ENCODE data around the gene PCDHB2. TPM values are rescaled to one million over a fixed set of nuclear protein-coding genes. Genes with fewer than 3 reads are reported as not detected.
"Not testable (repeated sequence)": the region's sequence is repeated elsewhere in the genome, so short reads cannot be mapped to it uniquely, and the experiment has no call there.

PCDHB2 gene
- total and polyA plus RNA-seq, 2 experiments from 2014 or later: 23.0 to 27.3 TPM

DNA sequence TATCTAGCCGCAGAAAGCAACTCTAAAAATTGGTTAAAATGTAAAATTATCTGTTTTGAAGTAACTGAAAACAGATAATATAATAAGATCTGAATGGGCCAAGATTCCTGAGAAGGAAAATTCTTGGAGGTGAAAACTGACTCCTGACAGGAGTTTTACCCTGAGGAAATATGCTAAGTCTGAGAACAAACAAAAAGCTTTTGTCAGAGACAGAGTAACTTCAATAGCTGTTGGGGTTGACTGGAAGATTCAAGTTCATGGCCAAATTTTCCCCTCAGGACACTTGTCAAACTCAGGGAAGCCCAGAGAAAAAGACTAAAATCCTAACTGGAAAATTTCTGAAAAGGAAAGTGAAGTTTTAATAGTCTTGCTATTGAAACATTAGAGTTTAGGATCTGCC is 32.9 kb downstream of the PCDHB2 start:
- no peak overlapping the region for H2AFZ ChIP-seq
- H3K9me3 ChIP-seq (ENCODE audit: low read depth): peaks cover 8% of the 10 kb centered on the region
- H3K36me3 ChIP-seq (replicated peaks; ENCODE audit: insufficient read depth, low read depth): no peaks in the 10 kb centered on the region
- H3K27ac ChIP-seq: no peak overlapping the region
- no peaks in the 10 kb centered on the region for H3K27me3 ChIP-seq
- no peak overlapping the region for H3K4me2 ChIP-seq
- TF ChIP-seq EZH2 (IDR thresholded peaks at IDR 0.05; ENCODE audit: borderline replicate concordance) (no peak), EZH2phosphoT487 (IDR thresholded peaks at IDR 0.05; ENCODE audit: low read depth, severe bottlenecking, unreplicated experiment) (no peak)
- TF ChIP-seq, protein P1, sequence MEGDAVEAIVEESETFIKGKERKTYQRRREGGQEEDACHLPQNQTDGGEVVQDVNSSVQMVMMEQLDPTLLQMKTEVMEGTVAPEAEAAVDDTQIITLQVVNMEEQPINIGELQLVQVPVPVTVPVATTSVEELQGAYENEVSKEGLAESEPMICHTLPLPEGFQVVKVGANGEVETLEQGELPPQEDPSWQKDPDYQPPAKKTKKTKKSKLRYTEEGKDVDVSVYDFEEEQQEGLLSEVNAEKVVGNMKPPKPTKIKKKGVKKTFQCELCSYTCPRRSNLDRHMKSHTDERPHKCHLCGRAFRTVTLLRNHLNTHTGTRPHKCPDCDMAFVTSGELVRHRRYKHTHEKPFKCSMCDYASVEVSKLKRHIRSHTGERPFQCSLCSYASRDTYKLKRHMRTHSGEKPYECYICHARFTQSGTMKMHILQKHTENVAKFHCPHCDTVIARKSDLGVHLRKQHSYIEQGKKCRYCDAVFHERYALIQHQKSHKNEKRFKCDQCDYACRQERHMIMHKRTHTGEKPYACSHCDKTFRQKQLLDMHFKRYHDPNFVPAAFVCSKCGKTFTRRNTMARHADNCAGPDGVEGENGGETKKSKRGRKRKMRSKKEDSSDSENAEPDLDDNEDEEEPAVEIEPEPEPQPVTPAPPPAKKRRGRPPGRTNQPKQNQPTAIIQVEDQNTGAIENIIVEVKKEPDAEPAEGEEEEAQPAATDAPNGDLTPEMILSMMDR (IDR thresholded peaks at IDR 0.05; ENCODE audit: poor library complexity): no peak
- H3K4me1 ChIP-seq (ENCODE audit: insufficient read depth): no peaks in the 10 kb centered on the region
- WGBS (ENCODE audit: low lambda C conversion rate, missing lambda C conversion rate): 78% methylated on average over 1 of the region's 1 CpG
- no peaks in the 10 kb centered on the region for H3K79me2 ChIP-seq
- no peak overlapping the region for H3K4me3 ChIP-seq
- DNase-seq (ENCODE audit: low spot score): no peak
- H4K20me1 ChIP-seq (ENCODE audit: insufficient read depth, poor library complexity, severe bottlenecking): no peaks in the 10 kb centered on the region
- H3K9me2 ChIP-seq (replicated peaks; ENCODE audit: insufficient read depth): no peaks in the 10 kb centered on the region

DNA sequence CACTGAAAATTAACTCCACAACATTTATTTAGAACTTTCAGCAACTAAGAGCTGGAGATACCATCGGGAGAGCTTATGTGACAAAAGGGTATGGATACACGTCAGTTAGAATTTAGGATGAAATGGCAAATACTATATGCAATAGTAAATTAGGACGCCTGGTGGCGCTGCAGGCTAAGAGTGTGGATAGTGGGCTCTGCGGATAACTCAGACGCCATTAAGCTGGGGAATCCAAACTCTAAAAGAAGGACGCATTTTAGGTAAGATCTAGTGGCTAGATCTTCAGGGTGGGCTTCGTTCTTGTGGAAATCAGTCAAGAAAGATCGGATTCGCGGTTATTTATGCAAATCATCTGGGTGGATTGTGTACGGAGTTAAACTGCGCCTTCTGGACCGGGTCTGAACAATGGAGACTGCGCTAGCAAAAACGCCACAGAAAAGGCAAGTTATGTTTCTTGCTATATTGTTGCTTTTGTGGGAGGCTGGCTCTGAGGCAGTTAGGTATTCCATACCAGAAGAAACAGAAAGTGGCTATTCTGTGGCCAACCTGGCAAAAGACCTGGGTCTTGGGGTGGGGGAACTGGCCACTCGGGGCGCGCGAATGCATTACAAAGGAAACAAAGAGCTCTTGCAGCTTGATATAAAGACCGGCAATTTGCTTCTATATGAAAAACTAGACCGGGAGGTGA is 40.8 kb downstream of the PCDHB2 start, which contains the start of gene PCDHB5:
Gene PCDHB5, plus strand, starts transcription at position 177 of the 688 bp plus-strand sequence. Its CDS starts 229 bp downstream, at position 406.
- H2AFZ ChIP-seq: peak within 1 kb of the TSS; percentile 31
- no peaks in the 10 kb centered on the region for H3K79me2 ChIP-seq
- no peaks in the 10 kb centered on the region for H3K9me2 ChIP-seq (replicated peaks; ENCODE audit: insufficient read depth)
- DNase-seq (ENCODE audit: low spot score): peak; percentile 36
- H3K36me3 ChIP-seq (replicated peaks; ENCODE audit: insufficient read depth, low read depth): no peaks in the 10 kb centered on the region
- H3K4me2 ChIP-seq: peak within 1 kb of the TSS; percentile 50
- H3K9me3 ChIP-seq (ENCODE audit: low read depth): peaks cover 49% of the 10 kb centered on the region
- WGBS (ENCODE audit: low lambda C conversion rate, missing lambda C conversion rate): 54% methylated on average over 22 of the region's 22 CpGs
- H3K4me3 ChIP-seq: peak within 1 kb of the TSS; percentile 4
- H3K27me3 ChIP-seq: no peaks in the 10 kb centered on the region
- peak within 1 kb of the TSS; percentile 57 for H3K27ac ChIP-seq
- TF ChIP-seq, protein P1 (IDR thresholded peaks at IDR 0.05; ENCODE audit: poor library complexity): peak; percentile 24
- no peak for TF ChIP-seq EZH2 (IDR thresholded peaks at IDR 0.05; ENCODE audit: borderline replicate concordance)
- H4K20me1 ChIP-seq (ENCODE audit: insufficient read depth, poor library complexity, severe bottlenecking): no peaks in the 10 kb centered on the region
- H3K4me1 ChIP-seq (ENCODE audit: insufficient read depth): no peaks in the 10 kb centered on the region

DNA sequence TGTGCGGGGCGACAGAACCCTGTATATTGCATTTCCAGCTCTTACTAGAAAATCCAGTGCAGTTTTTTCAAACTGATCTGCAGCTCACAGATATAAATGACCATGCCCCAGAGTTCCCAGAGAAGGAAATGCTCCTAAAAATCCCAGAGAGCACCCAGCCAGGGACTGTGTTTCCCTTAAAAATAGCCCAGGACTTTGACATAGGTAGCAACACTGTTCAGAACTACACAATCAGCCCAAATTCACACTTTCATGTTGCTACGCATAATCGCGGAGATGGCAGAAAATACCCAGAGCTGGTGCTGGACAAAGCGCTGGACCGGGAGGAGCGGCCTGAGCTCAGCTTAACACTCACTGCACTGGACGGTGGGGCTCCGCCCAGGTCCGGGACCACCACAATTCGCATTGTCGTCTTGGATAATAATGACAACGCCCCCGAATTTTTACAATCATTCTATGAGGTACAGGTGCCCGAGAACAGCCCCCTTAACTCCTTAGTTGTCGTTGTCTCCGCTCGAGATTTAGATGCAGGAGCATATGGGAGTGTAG is 41.4 kb downstream of the PCDHB2 start:
- Histone ChIP-seq H3K36me3 (replicated peaks; ENCODE audit: insufficient read depth, low read depth) (no peaks in the 10 kb centered on the region), H3K4me3 (peak overlapping the region; percentile 4), H3K79me2 (no peaks in the 10 kb centered on the region), H3K9me3 (ENCODE audit: low read depth) (peaks cover 49% of the 10 kb centered on the region), H2AFZ (peak overlapping the region; percentile 31), H4K20me1 (ENCODE audit: insufficient read depth, poor library complexity, severe bottlenecking) (no peaks in the 10 kb centered on the region), H3K27ac (no peak overlapping the region), H3K27me3 (no peaks in the 10 kb centered on the region), H3K4me1 (ENCODE audit: insufficient read depth) (no peaks in the 10 kb centered on the region), H3K4me2 (peak overlapping the region; percentile 50), H3K9me2 (replicated peaks; ENCODE audit: insufficient read depth) (no peaks in the 10 kb centered on the region)
- WGBS (ENCODE audit: low lambda C conversion rate, missing lambda C conversion rate): 78% methylated on average over 19 of the region's 19 CpGs
- TF ChIP-seq EZH2 (IDR thresholded peaks at IDR 0.05; ENCODE audit: borderline replicate concordance) (no peak), EZH2phosphoT487 (IDR thresholded peaks at IDR 0.05; ENCODE audit: low read depth, severe bottlenecking, unreplicated experiment) (no peak)
- TF ChIP-seq, protein P1 (IDR thresholded peaks at IDR 0.05; ENCODE audit: poor library complexity): no peak
- no peak for DNase-seq (ENCODE audit: low spot score)

DNA sequence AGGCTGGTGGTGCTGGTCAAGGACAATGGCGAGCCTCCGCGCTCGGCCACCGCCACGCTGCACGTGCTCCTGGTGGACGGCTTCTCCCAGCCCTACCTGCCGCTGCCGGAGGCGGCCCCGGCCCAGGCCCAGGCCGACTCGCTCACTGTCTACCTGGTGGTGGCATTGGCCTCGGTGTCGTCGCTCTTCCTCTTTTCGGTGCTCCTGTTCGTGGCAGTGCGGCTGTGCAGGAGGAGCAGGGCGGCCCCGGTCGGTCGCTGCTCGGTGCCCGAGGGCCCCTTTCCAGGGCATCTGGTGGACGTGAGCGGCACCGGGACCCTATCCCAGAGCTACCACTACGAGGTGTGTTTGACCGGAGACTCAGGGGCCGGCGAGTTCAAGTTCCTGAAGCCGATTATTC is 42.9 kb downstream of the PCDHB2 start:
- 97% methylated on average over 19 of the region's 34 CpGs for WGBS (ENCODE audit: low lambda C conversion rate, missing lambda C conversion rate)
- H3K79me2 ChIP-seq: not testable (repeated sequence)

More for the DNA sequence above, 42.9 kb downstream of the PCDHB2 start:
- not testable (repeated sequence) for DNase-seq (ENCODE audit: low spot score); H3K4me1 ChIP-seq (ENCODE audit: insufficient read depth); H3K9me2 ChIP-seq (replicated peaks; ENCODE audit: insufficient read depth); H3K27ac ChIP-seq; H2AFZ ChIP-seq; H3K4me3 ChIP-seq; H3K4me2 ChIP-seq; H3K27me3 ChIP-seq; H3K36me3 ChIP-seq (replicated peaks; ENCODE audit: insufficient read depth, low read depth); H4K20me1 ChIP-seq (ENCODE audit: insufficient read depth, poor library complexity, severe bottlenecking)
- peaks cover 45% of the 10 kb centered on the region for H3K9me3 ChIP-seq (ENCODE audit: low read depth)

All from hepatocyte (in vitro differentiated cells).